HG03097 (cell line): Measurements from ENCODE around the gene ZCCHC3.
"Not testable (repeated sequence)": the region's sequence is repeated elsewhere in the genome, so short reads cannot be mapped to it uniquely, and the experiment has no call there.

Experiments used
- ATAC-seq: cut with Tn5 transposase; IDR thresholded peaks from one replicate; pipeline ENCODE4 v1.9.1; 2021; ENCODE audit not compliant: unreplicated experiment, low FRiP score

The ZCCHC3 gene, protein sequence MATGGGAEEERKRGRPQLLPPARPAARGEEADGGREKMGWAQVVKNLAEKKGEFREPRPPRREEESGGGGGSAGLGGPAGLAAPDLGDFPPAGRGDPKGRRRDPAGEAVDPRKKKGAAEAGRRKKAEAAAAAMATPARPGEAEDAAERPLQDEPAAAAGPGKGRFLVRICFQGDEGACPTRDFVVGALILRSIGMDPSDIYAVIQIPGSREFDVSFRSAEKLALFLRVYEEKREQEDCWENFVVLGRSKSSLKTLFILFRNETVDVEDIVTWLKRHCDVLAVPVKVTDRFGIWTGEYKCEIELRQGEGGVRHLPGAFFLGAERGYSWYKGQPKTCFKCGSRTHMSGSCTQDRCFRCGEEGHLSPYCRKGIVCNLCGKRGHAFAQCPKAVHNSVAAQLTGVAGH

DNA sequence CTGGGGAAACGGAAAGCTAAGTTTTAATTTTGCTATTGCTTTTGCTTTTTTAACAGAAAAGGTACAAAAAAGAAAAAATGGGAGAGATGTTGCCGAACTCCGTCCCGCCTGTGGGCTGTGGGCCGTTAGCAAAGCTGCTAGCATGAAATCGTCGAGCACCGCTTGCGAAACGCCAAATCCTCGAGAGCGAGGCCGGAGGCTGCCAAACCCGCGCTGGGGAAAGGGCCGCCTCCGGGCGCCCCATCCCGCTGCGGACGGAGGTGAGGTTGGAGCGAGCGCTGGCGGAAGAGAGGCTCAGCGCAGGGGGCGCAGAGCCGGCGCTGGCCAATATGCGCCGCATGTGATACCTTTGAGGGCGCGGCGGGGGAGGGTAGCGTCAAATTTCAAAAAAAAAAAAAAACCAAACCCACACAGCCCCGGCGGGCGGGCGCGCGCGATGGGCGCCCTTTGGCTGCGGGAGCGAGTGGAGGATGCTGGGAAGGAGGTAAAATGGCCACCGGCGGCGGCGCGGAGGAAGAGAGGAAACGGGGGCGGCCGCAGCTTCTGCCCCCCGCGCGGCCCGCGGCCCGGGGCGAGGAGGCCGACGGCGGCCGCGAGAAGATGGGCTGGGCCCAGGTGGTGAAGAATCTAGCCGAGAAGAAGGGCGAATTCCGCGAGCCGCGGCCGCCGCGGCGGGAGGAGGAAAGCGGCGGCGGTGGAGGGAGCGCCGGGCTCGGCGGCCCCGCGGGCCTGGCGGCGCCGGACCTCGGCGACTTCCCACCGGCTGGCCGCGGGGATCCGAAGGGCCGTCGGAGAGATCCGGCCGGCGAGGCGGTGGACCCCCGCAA, at the start of gene ZCCHC3:
ZCCHC3 (plus strand) TSS at position 473 of the 827 bp plus-strand sequence; CDS start at position 490, 17 bp downstream.
- peak; percentile 66 for ATAC-seq

DNA sequence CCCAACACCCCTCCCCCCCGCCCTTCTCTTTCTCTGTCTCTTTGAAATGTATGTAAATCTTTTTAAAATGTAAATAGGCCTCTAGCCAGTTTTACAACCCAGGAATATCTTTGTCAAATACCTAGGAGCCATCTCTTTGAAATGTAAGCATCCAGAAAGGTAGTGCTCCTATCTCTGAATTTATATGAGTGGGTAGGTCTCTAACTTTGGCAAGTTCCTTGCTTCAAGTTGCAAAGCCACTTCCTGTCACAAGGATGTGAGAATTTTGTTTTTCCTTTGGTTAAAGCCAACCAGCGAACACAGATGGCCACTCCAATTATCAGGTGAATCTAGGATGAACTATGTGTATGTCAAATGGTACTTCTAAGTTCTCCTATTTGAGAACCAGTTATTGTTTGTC, 46.0 kb upstream of the ZCCHC3 start:
- ATAC-seq = no peak

DNA sequence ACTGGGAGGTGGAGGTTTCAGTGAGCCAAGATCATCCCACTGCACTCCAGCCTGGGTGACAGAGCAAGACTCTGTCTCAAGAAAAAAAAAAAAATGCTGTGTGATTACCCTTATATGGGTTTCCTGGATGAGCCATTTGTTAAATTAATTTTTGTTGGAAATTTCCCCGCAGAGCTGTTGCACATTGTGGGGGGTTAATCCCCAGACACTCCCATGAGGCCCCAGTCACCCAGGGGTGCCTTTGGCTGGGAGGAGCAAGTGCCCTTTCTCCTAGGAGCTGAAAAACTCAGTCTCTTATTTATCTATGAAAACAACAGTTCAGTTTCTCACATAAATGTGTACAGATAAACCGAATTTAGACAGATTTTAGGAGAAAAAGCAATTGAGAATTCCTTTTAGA, 44.6 kb upstream of the ZCCHC3 start:
- no peak for ATAC-seq

DNA sequence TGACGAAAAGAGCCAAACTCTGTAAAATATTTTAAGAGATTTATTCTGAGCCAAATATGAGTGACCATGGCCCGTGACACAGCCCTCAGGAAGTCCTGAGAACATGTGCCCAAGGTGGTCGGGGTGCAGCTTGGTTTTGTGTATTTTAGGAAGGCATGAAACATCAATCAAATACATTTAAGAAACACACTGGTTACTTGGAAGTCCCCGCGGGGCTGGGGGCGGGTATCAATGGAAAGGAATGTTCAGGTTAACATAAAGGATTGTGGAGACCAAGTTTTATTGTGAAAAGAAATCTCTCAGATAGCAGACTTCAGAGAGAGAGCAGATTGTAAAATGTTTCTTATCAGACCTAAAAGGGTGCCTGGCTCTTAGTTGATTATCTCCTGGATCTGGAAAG, 43.9 kb upstream of the ZCCHC3 start:
- not testable (repeated sequence) for ATAC-seq

DNA sequence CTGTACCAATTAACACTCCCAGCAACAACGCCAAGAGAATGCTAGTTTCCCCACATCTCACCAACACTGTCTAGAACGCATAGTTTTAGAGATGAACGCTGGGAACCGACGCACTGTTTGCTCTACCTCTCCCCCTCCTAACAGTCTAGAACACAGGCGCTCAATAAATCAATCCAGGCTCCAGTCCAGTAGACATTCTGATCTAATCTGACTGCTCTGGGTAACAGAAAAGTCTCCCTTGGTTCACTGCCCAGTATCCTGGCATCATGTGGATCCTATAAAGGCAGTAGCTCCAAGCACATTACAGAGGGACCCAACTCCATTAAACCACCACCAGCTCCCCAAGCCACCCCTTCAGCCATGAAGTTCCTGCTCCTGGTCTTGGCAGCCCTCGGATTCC, 40.0 kb upstream of the ZCCHC3 start, which contains the start of gene DEFB132:
DEFB132 (plus strand) TSS at position 306 of the 400 bp plus-strand sequence; CDS start at position 361, 55 bp downstream.
- no peak for ATAC-seq

DNA sequence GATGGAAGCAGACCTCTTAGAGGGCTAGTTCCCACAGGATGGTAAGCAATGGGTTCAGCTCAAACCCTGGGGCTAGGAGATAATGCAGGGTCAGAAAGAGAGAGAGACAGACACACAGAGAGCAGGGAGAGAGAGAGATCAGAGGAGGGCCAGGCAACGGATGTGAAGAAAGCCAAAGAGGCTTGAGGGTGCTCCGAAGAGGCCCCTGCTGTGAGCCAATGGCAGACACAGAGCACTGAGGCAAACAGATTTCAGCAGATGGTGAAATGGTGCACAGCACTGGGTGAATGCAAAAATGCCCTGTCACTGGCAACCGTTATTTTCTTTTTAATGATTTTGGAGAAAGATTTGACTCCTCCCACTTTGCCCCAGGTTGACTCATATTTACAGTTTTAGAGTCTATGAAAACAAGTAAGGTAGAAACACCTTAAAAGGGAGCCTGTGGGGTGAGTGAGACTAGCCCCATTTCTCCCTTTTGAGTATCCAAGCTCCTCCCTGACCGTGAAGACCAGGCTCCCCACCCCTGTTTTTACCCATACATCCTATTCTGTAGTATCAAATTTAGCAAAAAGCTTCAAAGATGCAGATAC, 39.0 kb upstream of the ZCCHC3 start:
- ATAC-seq = no peak

DNA sequence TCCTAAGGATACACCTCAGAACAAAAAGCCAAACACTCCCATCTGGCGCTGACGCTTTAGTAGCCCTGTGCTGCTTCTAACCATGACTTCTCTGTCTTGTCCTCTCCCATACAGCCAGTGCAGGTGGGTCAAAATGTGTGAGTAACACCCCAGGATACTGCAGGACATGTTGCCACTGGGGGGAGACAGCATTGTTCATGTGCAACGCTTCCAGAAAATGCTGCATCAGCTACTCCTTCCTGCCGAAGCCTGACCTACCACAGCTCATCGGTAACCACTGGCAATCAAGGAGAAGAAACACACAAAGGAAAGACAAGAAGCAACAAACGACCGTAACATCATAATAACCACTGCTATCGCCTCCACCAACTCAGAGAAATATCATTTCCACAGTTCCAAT, 38.4 kb upstream of the ZCCHC3 start:
- ATAC-seq = no peak

DNA sequence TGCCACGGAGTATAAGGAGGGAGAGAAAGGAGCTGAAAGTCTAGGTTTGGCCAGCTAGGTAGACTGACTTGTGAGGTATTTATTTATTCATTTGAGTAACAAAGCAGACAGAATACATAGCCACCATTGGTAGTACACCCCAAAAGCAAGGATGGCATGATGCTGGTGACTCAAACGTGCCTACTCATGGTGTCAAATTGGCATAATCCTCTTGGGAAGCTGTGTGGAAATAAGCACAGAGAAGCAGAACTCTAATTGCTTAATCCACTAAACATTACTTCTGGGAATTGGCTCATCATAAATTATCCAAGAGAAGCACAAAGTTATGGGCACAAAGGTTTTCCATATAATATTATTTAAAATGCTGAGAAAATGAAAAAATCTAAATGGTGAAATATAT, 37.4 kb upstream of the ZCCHC3 start:
- no peak for ATAC-seq

DNA sequence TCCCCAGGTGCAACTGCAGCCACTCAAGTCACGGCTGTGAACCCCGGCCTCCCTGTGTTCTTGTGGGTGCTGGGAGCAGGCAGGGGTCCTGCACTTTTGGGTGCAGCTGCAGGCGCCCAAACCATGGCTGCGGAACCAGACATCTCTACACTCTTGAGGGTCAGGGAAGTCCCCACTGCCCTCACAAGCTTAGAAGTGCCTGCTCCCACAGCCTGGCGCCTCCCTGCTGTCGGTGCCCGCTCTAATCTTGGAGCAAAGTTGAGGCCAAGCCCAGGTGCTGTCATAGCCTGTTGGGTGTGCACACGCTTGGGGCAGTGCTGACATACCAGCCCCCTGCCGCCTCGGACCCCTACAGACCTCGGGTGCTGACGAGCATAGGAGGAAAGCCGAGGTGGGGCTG, 33.7 kb upstream of the ZCCHC3 start:
- no peak for ATAC-seq

DNA sequence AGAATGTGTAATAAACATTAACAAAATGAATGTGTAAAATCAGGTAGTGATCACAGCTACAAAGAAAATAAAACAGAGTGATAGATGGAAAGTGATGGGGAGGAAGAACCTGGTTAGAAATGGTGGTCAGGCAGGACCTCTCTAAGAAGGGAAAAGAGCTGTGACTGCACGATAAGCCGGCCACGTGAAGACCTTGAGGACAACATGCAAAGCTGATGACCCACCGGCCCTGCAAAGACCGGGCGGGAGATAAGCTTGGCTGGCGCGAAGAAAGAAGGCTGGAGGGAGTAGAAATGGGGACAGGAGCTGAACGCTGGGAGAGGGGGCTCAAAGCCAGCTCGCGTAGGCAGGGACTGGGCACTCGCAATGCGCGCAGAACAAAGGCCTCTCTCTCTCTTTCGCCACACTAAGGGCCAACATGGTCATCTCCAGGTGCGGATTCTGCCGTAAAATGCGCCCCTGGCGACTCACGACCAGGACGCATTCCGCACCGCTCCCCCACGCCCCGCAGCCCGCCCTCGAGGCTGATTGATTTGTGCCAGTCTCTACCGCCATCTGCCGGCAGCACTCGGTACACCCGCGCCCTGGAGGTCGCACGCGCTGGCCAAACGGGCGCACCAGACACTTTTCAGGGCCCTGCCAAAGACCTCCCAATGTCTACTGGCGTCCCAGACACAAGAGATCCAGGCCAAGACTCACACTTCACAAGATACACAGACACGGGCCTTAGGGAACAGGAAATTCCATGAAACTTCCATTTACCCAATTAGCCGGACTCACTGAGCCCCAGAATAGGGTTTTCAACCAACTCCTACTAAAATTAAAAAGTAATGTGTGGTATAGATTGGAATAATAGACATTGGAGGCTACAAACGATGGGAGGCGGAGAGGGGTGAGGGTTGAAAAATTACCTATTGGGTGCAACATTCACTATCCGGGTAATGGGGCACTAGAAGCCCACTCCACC, 30.5 kb upstream of the ZCCHC3 start:
- ATAC-seq = peak; percentile 76

DNA sequence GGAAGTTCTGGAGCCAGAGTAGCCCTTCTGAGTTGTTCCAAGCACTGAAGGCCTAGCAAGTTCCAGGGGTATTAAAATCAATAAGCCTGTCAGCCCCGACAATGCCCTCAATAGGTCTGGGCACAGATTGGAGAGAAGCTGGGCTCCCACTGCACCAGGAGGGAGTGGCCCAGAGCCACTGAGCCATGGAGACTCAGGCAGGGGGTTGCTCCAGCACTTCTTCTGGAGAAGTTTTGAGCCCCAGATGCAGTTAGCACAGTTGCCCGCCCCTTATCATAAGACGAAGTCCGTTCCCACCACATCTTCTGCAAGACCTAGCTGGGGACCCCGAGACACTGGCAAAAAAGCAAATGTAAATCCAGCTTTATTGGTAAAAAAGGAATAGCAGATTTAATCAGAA, 26.9 kb upstream of the ZCCHC3 start:
- no peak for ATAC-seq

DNA sequence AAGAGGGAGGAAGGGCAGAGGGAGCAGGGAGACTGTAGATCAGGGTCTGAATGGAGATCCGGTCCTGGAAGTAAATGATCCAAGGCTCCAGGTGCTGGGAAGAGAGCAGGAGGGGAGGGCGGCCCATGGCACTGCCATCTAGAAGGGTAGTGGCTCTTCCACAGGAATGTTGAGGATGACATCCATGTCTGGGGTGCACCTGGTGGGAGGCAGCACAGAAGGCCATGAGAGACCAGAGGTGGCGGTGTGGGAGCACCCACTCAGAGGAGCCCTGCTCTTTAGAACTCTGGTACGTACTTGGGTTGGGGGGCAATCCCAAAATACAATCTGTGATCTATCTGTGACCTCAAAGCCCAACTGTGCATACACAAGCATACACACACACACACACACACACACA, 26.3 kb upstream of the ZCCHC3 start:
- ATAC-seq = no peak

DNA sequence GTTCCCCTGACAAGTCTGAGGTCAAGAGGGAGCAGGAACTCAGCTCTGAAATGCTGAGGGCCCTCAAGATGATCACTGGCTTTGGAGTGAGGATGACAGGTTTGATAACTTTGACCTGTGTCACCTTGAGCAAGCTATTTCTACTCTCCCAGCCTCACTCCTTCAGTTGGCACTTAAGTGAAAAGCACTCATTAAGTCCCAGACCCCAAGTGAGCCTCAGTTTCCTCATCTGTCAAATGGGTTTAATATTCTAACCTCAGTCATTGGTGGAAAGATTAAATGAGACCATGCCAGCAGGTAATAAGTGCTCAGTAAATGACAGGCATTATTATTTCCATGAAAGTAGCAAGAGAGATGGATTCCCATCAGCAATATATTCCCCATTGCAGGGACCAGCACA, 25.8 kb upstream of the ZCCHC3 start:
- ATAC-seq = no peak

DNA sequence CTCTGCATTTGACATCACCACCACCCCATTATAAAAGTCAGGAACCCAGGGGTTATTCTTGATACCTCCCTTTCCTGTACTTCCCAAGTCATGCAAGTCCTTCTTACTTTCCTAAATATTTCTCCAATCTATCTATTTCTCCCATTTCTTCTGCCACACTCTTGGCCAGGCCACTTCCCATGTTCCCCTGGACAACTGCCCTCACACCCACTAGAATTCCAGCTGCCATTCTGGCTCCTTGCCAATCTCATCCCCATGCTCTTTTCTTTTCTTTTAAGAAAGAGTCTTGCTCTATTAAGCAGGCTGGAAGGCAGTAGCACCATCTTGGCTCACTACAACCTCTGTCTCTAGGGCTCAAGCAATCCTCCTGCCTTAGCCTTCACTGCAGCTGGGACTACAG, 24.7 kb upstream of the ZCCHC3 start:
- no peak for ATAC-seq

DNA sequence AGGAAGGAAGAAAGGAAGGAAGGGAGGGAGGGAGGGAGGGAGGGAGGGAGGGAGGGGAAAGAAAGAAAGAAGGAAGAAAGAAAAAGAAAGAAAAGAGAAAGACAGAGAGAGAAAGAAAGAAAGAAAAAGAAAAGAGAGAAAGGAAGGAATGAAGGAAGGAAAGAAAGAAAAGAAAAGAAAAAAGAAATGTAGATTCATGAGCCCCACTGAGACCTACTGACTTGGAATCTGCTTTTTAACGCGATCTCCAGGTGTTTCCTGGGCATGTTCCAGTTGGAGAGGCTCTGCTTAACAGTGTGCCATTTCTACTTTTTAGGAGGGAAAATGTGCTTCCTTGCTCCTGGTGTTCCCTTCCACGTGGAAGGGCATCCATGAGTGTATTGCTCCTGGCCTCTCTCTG, 23.5 kb upstream of the ZCCHC3 start:
- ATAC-seq = no peak

DNA sequence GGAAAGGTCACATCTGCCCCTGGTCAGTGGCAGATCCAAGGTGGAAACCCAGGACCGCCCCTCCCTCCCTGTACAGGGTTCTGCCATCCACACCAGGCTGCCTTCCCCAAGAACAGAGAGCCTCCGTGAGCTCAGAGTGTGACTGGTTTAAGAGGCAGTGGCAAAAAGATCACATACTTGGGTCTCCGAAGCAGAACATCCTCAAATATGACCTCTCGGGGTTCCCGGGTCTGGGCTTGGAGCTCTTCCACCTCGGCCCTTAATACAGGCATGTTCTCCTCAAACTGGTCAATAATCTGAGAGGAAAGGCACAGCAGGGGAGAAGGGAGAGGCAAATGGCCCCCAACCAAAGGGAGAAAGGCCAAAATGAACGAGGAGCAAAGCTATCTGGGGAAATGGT, 21.6 kb upstream of the ZCCHC3 start:
- no peak for ATAC-seq

DNA sequence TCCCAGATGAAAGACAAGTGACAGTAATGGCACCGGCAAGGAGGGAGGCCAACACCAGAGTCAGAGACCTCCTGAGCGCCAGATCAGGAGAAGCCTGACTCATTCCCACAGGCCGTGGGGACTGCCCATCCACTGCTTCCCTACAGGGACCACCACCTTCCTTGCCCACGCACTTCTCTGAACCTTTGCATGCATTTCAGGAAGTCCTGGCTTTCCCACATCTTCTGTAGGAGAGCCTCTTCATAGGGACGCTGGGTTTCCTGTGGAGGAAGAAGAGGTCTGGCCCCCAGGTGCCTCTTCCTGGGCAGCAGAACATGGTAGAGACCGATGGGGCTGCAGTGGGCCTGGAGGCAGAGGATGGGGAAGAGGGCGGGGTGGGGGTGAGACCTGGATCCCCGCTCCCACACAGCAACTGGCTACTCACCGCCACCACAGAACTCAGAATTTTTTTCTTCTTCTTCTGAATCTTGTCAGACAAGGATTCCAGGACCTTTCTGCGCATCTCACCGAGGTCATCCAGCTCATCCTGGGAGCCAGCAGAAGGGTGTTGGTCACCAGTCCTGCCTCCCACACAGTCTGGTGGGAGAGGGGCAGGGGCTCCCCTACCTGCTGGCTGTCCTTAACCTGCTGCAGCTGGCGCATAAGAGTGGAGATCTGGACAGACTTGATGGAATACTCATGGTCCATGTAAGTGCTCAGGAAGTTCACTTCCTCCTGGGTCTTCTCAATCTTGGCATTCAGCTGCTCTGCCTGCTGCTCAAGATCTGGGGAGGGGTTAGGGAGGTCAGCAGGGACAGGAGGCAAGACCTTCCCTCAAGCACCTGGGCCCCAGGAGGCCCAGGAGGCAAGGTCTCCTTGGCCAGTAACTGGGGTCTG, 20.5 kb upstream of the ZCCHC3 start:
- ATAC-seq = no peak

DNA sequence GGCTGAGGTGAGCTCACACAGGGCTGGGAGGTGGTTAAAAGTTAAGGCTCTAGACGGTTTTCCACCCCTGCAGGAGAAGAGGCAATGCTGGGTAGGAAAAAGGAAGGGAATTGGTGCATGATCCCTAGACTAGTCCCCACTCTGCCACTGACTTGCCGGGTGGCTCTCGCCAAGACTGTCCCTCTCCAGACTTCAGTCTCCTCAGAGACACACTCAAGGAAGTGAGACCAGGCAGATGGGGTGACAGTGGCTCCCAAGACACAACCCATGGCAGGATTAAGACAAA, 19.9 kb upstream of the ZCCHC3 start:
- no peak for ATAC-seq

DNA sequence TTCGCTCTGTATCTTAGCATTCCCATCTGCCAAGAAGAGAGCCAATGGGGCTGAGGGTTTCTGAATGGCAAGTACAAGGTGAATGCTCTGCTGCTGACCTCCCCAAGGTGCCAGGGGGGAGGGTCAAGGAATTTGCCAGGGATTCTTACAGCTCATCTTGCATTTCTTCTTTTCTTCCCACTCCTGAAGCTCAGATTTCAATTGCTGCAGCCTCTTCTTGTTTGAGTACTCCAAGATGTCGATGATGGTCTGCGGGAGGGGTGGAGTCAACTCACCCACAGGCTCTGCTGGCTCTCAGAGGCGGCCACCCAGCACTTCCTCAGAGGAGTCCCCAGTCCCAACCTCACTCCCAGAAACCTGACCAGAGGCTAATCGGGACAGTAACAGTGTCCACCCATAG, 19.2 kb upstream of the ZCCHC3 start:
- ATAC-seq = no peak
